ENCODE results near the gene WDFY2. TPM values are rescaled to one million over a fixed set of nuclear protein-coding genes. Genes with fewer than 3 reads are reported as not detected.

The WDFY2 gene
- total and polyA plus RNA-seq, 5 donors from 2014 or later, result 4.0 to 26.2 (median 4.9) TPM

- Mint-ChIP-seq H3K27me3 (no peaks in the 10 kb centered on the region), H3K4me3 (no peak overlapping the region), H3K9me3 (peaks cover 0 to 1% (median 0%) of the 10 kb centered on the region in 7 donors), H3K36me3 (peaks cover 41% of the 10 kb centered on the region), H3K4me1 (peaks cover 0 to 5% (median 4%) of the 10 kb centered on the region in 4 donors), H3K27ac (no peak overlapping the region)
- DNase-seq (no peak), ATAC-seq (ENCODE audit: low read depth in 2 of 2) (no peak)
- Histone ChIP-seq H3K4me3 (ENCODE audit: low read depth, low read length) (no peak overlapping the region), H3K27me3 (ENCODE audit: control insufficient read depth, insufficient read depth, low read length) (no peaks in the 10 kb centered on the region), H3K9me3 (ENCODE audit: control insufficient read depth in 2 of 2, low read length in 2 of 2) (no peaks in the 10 kb centered on the region), H3K36me3 (ENCODE audit: control insufficient read depth, insufficient read depth, low read length) (peaks cover 7% of the 10 kb centered on the region), H3K27ac (ENCODE audit: insufficient read depth, low read length, poor library complexity, severe bottlenecking) (no peak overlapping the region), H3K4me1 (ENCODE audit: control insufficient read depth, insufficient read depth, low read length, poor library complexity, severe bottlenecking) (no peaks in the 10 kb centered on the region)
These were observed 137.2 kb downstream of the WDFY2 start for GRCh38 chr13:51721496-51721895.

GRCh38 chr13:51723529-51723928 is 139.3 kb downstream of the WDFY2 start:
- Mint-ChIP-seq H3K27ac (no peak overlapping the region), H3K36me3 (peaks cover 46% of the 10 kb centered on the region), H3K4me1 (peaks cover 0 to 8% (median 3%) of the 10 kb centered on the region in 4 donors), H3K27me3 (no peaks in the 10 kb centered on the region), H3K4me3 (no peak overlapping the region), H3K9me3 (peaks cover 0 to 1% (median 0%) of the 10 kb centered on the region in 7 donors)
- no peak overlapping the region for H3K27ac ChIP-seq (ENCODE audit: insufficient read depth, low read length, poor library complexity, severe bottlenecking)
- no peak for DNase-seq
- H3K4me1 ChIP-seq (ENCODE audit: control insufficient read depth, insufficient read depth, low read length, poor library complexity, severe bottlenecking), result no peaks in the 10 kb centered on the region
- no peaks in the 10 kb centered on the region for H3K9me3 ChIP-seq (ENCODE audit: control insufficient read depth in 2 of 2, low read length in 2 of 2)
- no peak for ATAC-seq (ENCODE audit: low read depth in 2 of 2)
- peaks cover 15% of the 10 kb centered on the region for H3K36me3 ChIP-seq (ENCODE audit: control insufficient read depth, insufficient read depth, low read length)
- no peak overlapping the region for H3K4me3 ChIP-seq (ENCODE audit: low read depth, low read length)
- no peaks in the 10 kb centered on the region for H3K27me3 ChIP-seq (ENCODE audit: control insufficient read depth, insufficient read depth, low read length)

- H3K9me3 ChIP-seq (ENCODE audit: control insufficient read depth in 2 of 2, low read length in 2 of 2), result no peaks in the 10 kb centered on the region
- no peaks in the 10 kb centered on the region for H3K27me3 Mint-ChIP-seq
- no peak for DNase-seq
- no peaks in the 10 kb centered on the region for H3K4me1 ChIP-seq (ENCODE audit: control insufficient read depth, insufficient read depth, low read length, poor library complexity, severe bottlenecking)
- no peak overlapping the region for H3K4me3 ChIP-seq (ENCODE audit: low read depth, low read length)
- H3K4me3 Mint-ChIP-seq, result no peak overlapping the region
- H3K27ac ChIP-seq (ENCODE audit: insufficient read depth, low read length, poor library complexity, severe bottlenecking), result no peak overlapping the region
- peaks cover 34% of the 10 kb centered on the region for H3K36me3 Mint-ChIP-seq
- peaks cover 0 to 1% (median 0%) of the 10 kb centered on the region in 7 donors for H3K9me3 Mint-ChIP-seq
- peaks cover 18% of the 10 kb centered on the region for H3K36me3 ChIP-seq (ENCODE audit: control insufficient read depth, insufficient read depth, low read length)
- no peaks in the 10 kb centered on the region for H3K27me3 ChIP-seq (ENCODE audit: control insufficient read depth, insufficient read depth, low read length)
- peaks cover 0 to 8% (median 2%) of the 10 kb centered on the region in 4 donors for H3K4me1 Mint-ChIP-seq
- H3K27ac Mint-ChIP-seq, result no peak overlapping the region
- no peak for ATAC-seq (ENCODE audit: low read depth in 2 of 2)
These were observed 140.5 kb downstream of the WDFY2 start for GRCh38 chr13:51724721-51725120.

GRCh38 chr13:51726446-51727193 is 142.4 kb downstream of the WDFY2 start:
- no peaks in the 10 kb centered on the region for H3K27me3 Mint-ChIP-seq
- ATAC-seq (ENCODE audit: low read depth in 2 of 2), result no peak
- Histone ChIP-seq H3K4me3 (ENCODE audit: low read depth, low read length) (no peak overlapping the region), H3K4me1 (ENCODE audit: control insufficient read depth, insufficient read depth, low read length, poor library complexity, severe bottlenecking) (peaks cover 12% of the 10 kb centered on the region), H3K27ac (ENCODE audit: insufficient read depth, low read length, poor library complexity, severe bottlenecking) (no peak overlapping the region), H3K36me3 (ENCODE audit: control insufficient read depth, insufficient read depth, low read length) (peaks cover 19% of the 10 kb centered on the region), H3K27me3 (ENCODE audit: control insufficient read depth, insufficient read depth, low read length) (no peaks in the 10 kb centered on the region), H3K9me3 (ENCODE audit: control insufficient read depth in 2 of 2, low read length in 2 of 2) (no peaks in the 10 kb centered on the region)
- no peak overlapping the region for H3K27ac Mint-ChIP-seq
- no peak overlapping the region for H3K4me3 Mint-ChIP-seq
- H3K4me1 Mint-ChIP-seq, result peaks cover 0 to 7% (median 2%) of the 10 kb centered on the region in 4 donors
- H3K9me3 Mint-ChIP-seq, result no peaks in the 10 kb centered on the region
- peaks cover 24% of the 10 kb centered on the region for H3K36me3 Mint-ChIP-seq
- DNase-seq, result no peak

- no peak for DNase-seq
- Mint-ChIP-seq H3K4me1 (peaks cover 0 to 9% (median 2%) of the 10 kb centered on the region in 4 donors), H3K27ac (peak overlapping the region in 1 of 3 donors; percentile 24), H3K27me3 (no peaks in the 10 kb centered on the region), H3K9me3 (no peaks in the 10 kb centered on the region), H3K4me3 (no peak overlapping the region), H3K36me3 (peaks cover 21% of the 10 kb centered on the region)
- Histone ChIP-seq H3K27me3 (ENCODE audit: control insufficient read depth, insufficient read depth, low read length) (no peaks in the 10 kb centered on the region), H3K9me3 (ENCODE audit: control insufficient read depth in 2 of 2, low read length in 2 of 2) (no peaks in the 10 kb centered on the region), H3K4me3 (ENCODE audit: low read depth, low read length) (no peak overlapping the region), H3K4me1 (ENCODE audit: control insufficient read depth, insufficient read depth, low read length, poor library complexity, severe bottlenecking) (peaks cover 12% of the 10 kb centered on the region), H3K36me3 (ENCODE audit: control insufficient read depth, insufficient read depth, low read length) (peaks cover 19% of the 10 kb centered on the region), H3K27ac (ENCODE audit: insufficient read depth, low read length, poor library complexity, severe bottlenecking) (no peak overlapping the region)
- no peak for ATAC-seq (ENCODE audit: low read depth in 2 of 2)
These were observed 143.5 kb downstream of the WDFY2 start for GRCh38 chr13:51727634-51728274.

- DNase-seq (no peak), ATAC-seq (ENCODE audit: low read depth in 2 of 2) (no peak)
- Histone ChIP-seq H3K9me3 (ENCODE audit: control insufficient read depth in 2 of 2, low read length in 2 of 2) (no peaks in the 10 kb centered on the region), H3K27ac (ENCODE audit: insufficient read depth, low read length, poor library complexity, severe bottlenecking) (no peak overlapping the region), H3K4me1 (ENCODE audit: control insufficient read depth, insufficient read depth, low read length, poor library complexity, severe bottlenecking) (peaks cover 12% of the 10 kb centered on the region), H3K4me3 (ENCODE audit: low read depth, low read length) (no peak overlapping the region), H3K36me3 (ENCODE audit: control insufficient read depth, insufficient read depth, low read length) (peaks cover 19% of the 10 kb centered on the region), H3K27me3 (ENCODE audit: control insufficient read depth, insufficient read depth, low read length) (no peaks in the 10 kb centered on the region)
- no peaks in the 10 kb centered on the region for H3K27me3 Mint-ChIP-seq
- peaks cover 0 to 11% (median 2%) of the 10 kb centered on the region in 4 donors for H3K4me1 Mint-ChIP-seq
- no peak overlapping the region for H3K4me3 Mint-ChIP-seq
- peaks cover 21% of the 10 kb centered on the region for H3K36me3 Mint-ChIP-seq
- no peaks in the 10 kb centered on the region for H3K9me3 Mint-ChIP-seq
- H3K27ac Mint-ChIP-seq, result peak overlapping the region in 1 of 3 donors; percentile 24
These were observed 144.0 kb downstream of the WDFY2 start for GRCh38 chr13:51728275-51728673.

GRCh38 chr13:51728972-51729371 is 144.7 kb downstream of the WDFY2 start:
- H3K36me3 ChIP-seq (ENCODE audit: control insufficient read depth, insufficient read depth, low read length), result peaks cover 19% of the 10 kb centered on the region
- ATAC-seq (ENCODE audit: low read depth in 2 of 2) (no peak), DNase-seq (no peak)
- no peak overlapping the region for H3K4me3 ChIP-seq (ENCODE audit: low read depth, low read length)
- H3K27me3 ChIP-seq (ENCODE audit: control insufficient read depth, insufficient read depth, low read length), result no peaks in the 10 kb centered on the region
- Mint-ChIP-seq H3K36me3 (peaks cover 24% of the 10 kb centered on the region), H3K27ac (no peak overlapping the region), H3K4me1 (peaks cover 0 to 16% (median 2%) of the 10 kb centered on the region in 4 donors), H3K4me3 (no peak overlapping the region), H3K9me3 (peaks cover 0 to 1% (median 0%) of the 10 kb centered on the region in 7 donors), H3K27me3 (no peaks in the 10 kb centered on the region)
- H3K4me1 ChIP-seq (ENCODE audit: control insufficient read depth, insufficient read depth, low read length, poor library complexity, severe bottlenecking), result peaks cover 12% of the 10 kb centered on the region
- no peak overlapping the region for H3K27ac ChIP-seq (ENCODE audit: insufficient read depth, low read length, poor library complexity, severe bottlenecking)
- no peaks in the 10 kb centered on the region for H3K9me3 ChIP-seq (ENCODE audit: control insufficient read depth in 2 of 2, low read length in 2 of 2)
